Parietal lobe (tissue), 1 donor: ENCODE data around the gene ZNF22. TPM values are rescaled to one million over a fixed set of nuclear protein-coding genes. Genes with fewer than 3 reads are reported as not detected.

Experiments
- total RNA-seq: library from RNA; depleted of rRNA; stranded (reverse); fragments of >200 nt; gene quantifications from one replicate; pipeline ENCODE4 v1.2.3, GENCODE V29; 2014

The ZNF22 gene
- 33.8 TPM for total RNA-seq

DNA sequence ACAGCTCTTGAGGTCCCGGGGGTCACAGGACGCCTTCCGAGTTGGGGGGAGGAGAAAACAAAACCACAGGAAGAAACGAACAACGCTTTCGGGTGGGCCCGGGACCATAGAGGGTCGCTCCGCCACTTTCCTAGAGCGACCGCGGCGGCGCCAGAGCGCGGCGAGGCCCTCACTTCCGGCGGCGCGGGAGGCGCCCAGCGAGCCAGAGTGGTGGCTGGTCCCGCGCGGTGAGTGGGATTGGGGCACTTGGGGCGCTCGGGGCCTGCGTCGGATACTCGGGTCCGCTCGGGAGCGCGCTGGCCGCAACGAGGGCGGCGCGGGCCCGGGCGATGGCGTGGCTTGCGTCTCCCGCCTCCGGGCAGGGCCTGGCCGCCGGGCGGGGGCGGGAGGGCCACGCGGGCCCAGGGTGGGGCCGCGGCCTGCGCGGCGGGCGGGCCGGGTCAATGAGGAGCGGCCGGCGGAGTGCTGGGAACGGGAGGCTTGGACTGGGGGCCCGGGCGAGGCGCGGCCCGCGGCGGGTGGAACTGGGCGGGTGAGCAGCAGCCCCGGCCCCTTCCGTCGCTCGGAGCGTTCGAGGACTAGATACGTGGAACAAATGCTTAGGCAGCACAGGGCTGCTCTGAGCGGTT lies at the start of gene ZNF22:
Gene ZNF22 (plus strand): TSS at position 172 of the 629 bp plus-strand sequence. CDS start 2,446 bp downstream, outside the sequence.

DNA sequence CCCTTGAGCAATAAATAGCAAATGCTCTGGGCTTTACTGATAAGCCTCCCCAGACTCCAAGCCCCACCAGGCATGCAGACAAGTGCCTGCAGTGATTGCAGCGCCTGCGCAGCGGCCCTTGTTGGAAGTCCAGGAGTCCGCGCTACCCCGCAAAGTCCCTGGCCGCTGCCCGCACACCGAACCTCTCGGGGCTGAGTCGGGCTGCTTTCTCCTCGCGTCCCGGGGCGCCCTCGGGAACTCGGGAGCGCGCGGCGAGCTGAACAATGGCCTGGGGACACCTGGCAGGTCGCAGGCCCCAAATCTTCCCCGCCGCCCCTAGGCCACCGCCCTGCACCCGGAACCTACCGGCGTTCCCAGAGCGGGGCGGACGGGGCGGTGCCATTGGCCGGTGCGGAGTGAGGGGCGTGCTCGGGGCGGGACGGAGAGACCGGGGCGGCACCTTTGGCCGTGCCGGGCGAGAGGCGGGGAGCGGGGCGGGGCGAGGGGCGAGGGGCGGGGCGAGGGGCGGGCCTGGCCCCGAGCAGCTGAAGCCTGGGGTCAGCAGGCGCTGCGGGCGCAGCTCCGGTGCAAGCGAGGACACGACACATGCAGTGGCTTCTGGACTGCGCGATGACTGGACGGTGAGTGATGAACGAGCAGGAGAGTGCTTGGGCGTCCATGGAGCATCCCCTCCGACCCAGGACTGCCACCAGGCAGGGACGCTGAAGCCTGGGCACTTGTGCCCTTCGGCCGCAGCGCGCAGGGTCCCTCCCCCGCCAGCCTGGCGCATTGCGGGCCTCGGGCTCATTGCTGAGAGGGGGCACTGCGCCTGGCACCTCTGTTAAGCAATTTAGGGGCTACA lies 41.3 kb upstream of the ZNF22 start, which contains the start of gene RASSF4:
Gene RASSF4 (plus strand): TSS at position 556 of the 841 bp plus-strand sequence. CDS start 10,401 bp downstream, outside the sequence.

DNA sequence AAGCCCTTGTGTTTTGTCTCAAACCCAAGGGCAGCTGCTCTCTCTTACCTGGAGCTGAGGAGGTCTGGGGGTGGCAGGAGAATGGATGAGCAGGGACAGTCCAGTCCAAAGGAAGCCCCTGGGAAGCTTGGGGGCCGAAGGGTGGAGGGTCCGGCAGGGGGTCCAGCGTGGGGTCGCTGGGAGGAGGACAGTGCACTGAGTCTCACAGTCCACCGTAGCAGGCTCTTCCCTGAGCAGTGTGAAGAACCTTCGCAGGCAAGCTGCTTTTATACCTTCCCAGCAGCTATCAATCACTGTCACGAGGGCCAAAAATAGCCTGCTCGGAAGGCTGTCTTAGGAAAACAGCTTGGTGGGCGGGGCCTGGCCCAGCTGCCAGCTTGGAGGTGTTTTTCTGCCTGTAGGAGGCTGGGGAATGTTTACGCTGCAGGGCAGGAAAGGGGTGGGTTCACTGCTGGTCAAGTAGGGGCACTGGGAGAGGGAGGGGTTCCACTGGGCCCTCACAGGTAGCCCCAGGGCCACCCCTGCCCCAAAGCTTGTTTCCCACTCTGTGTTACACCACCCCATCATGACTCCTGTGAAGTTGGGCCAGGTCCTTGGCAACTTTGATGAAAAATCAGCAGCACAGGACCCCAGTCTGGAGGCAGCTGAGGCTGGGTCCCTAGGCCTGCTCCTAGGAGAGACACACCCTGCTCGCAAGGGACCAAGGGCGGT lies 22.0 kb upstream of the ZNF22 start, which contains the start of gene DEPP1:
Gene DEPP1 (minus strand): TSS at position 240 of the 711 bp plus-strand sequence. CDS start 779 bp downstream, outside the sequence.

Other genes starting within 250 kb of the ZNF22 start
- gene TMEM72, start 89.6 kb upstream of the ZNF22 start, total RNA-seq, result not detected
- 13.1 TPM for gene RASSF4, start 41.1 kb upstream of the ZNF22 start, total RNA-seq
- 5.0 TPM for gene DEPP1, start 22.1 kb upstream of the ZNF22 start, total RNA-seq